ENCODE measurements around the gene HS6ST1. TPM values are rescaled to one million over a fixed set of nuclear protein-coding genes. Genes with fewer than 3 reads are reported as not detected.
A peak's percentile ranks its signal among the peaks of the same experiment; 100 is the strongest.

The HS6ST1 gene
- total RNA-seq, 2 donors from 2014 or later: 19.0 to 25.8 TPM

DNA sequence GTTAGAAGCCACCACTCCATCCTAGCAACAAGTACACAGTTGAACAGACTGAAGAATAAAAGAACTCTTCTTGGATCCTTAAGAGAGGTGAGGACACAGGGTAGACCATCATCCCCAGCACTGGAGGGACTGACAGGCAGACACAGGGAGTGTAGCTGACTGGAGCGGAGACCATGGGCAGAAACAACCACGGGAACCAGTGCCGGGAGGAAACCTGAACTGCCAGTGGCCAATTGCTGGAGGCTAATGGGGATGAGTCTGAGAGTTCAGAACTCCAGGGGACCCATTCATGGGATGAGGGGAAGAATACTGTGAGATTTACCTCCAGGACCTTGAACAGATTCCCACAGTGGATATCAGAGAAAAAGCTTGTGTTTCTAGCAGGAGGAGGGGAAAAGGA, 76.8 kb downstream of the HS6ST1 start:
- H3K27ac ChIP-seq: no peak overlapping the region
- no peaks in the 10 kb centered on the region for H3K27me3 ChIP-seq
- H3K9me3 ChIP-seq: no peaks in the 10 kb centered on the region
- no peaks in the 10 kb centered on the region for H3K36me3 ChIP-seq
- no peak for TF ChIP-seq CTCF (IDR thresholded peaks at IDR 0.05)
- no peak overlapping the region for H3K4me3 ChIP-seq
- peak; percentile 21 for DNase-seq (ENCODE audit: low spot score)
- no peaks in the 10 kb centered on the region for H3K4me1 ChIP-seq

GRCh38 chr2:128237911-128238697, 80.6 kb downstream of the HS6ST1 start:
- Histone ChIP-seq H3K4me1 (peaks cover 0 to 4% of the 10 kb centered on the region in 2 donors), H3K4me3 (no peak overlapping the region), H3K27ac (no peak overlapping the region), H3K9me3 (no peaks in the 10 kb centered on the region), H3K27me3 (no peaks in the 10 kb centered on the region), H3K36me3 (no peaks in the 10 kb centered on the region)
- no peak for TF ChIP-seq CTCF (IDR thresholded peaks at IDR 0.05)
- peak; percentile 38 for DNase-seq (ENCODE audit: low spot score)

- no peak overlapping the region for H3K4me3 ChIP-seq
- H3K27ac ChIP-seq: no peak overlapping the region
- peak; percentile 13 for DNase-seq (ENCODE audit: low spot score)
- H3K36me3 ChIP-seq: no peaks in the 10 kb centered on the region
- no peaks in the 10 kb centered on the region for H3K9me3 ChIP-seq
- peaks cover 0 to 11% of the 10 kb centered on the region in 2 donors for H3K4me1 ChIP-seq
- no peaks in the 10 kb centered on the region for H3K27me3 ChIP-seq
- no peak for TF ChIP-seq CTCF (IDR thresholded peaks at IDR 0.05)
Measured at GRCh38 chr2:128237081-128237534, 81.6 kb downstream of the HS6ST1 start.

- H3K27ac ChIP-seq: no peak overlapping the region
Measured at GRCh38 chr2:128236491-128237035, 82.1 kb downstream of the HS6ST1 start.

DNA sequence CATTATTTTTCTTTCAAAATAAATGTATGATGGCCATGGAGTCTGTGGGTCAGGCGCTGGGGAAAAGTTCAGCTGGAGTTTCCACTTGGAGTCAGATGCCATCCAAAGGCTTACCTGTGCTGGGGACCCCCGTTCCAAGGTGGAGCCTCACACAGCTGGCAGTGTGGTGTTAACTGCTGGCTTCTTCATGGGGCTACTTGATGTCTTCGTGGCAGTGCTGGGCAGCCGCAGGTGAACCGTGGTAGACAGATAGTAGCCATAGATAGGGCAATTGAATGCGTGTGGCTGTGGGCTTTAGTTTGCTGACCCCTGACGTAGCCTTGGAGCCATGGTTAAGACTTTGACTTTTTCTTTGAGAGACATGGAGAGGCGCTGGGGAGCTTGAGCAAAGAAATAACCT, 83.1 kb downstream of the HS6ST1 start:
- Histone ChIP-seq H3K9me3 (no peaks in the 10 kb centered on the region), H3K4me3 (no peak overlapping the region), H3K36me3 (no peaks in the 10 kb centered on the region), H3K27me3 (no peaks in the 10 kb centered on the region), H3K27ac (no peak overlapping the region), H3K4me1 (peaks cover 0 to 11% of the 10 kb centered on the region in 2 donors)
- no peak for TF ChIP-seq CTCF (IDR thresholded peaks at IDR 0.05)
- peak; percentile 40 for DNase-seq (ENCODE audit: low spot score)

More at GRCh38 chr2:128236491-128237035, 82.1 kb downstream of the HS6ST1 start:
- Histone ChIP-seq H3K9me3 (no peaks in the 10 kb centered on the region), H3K27me3 (no peaks in the 10 kb centered on the region), H3K36me3 (no peaks in the 10 kb centered on the region), H3K4me3 (no peak overlapping the region), H3K4me1 (peaks cover 0 to 11% of the 10 kb centered on the region in 2 donors)
- DNase-seq (ENCODE audit: low spot score): peak; percentile 36
- TF ChIP-seq CTCF (IDR thresholded peaks at IDR 0.05): no peak

Measured in right atrium auricular region (tissue), 2 donors.